A549 (cell line): ENCODE results near the gene HOXB3. TPM values are rescaled to one million over a fixed set of nuclear protein-coding genes. Genes with fewer than 3 reads are reported as not detected.
A peak's percentile ranks its signal among the peaks of the same experiment; 100 is the strongest.

Source experiments
- ATAC-seq, 2 experiments: fragments of 200-7000 bp in 1 of 2; fragments of >200 bp in 1 of 2; cut with Nextera tagmentation in 1 of 2; cut with Tn5 transposase in 1 of 2; 3 replicates each; pipeline versions ENCODE4 v1.8.0 to v1.9.1; 2018 to 2020; ENCODE audit warnings: mild to moderate bottlenecking in 1 of 2, moderate library complexity in 1 of 2
- CTCF ChIA-PET: fragments of 300-600 bp; sonication (Branson Sonifier 250); formaldehyde crosslinking; extraction: SDS; loops from one replicate; lab custom pipeline; 2021; ENCODE audit warnings: antibody characterized with exemption, inconsistent platforms; lab: Yijun Ruan, JAX
- POLR2A ChIA-PET: fragments of 350-600 bp; formaldehyde crosslinking; extraction: SDS; loops from one replicate; lab custom pipeline; 2021; ENCODE audit warnings: antibody characterized with exemption, inconsistent platforms; lab: Yijun Ruan, JAX
- DNase-seq, 2 experiments: peaks; one replicate each; pipeline versions ENCODE4 v3.0.0 to v3.0.0-alpha.2; 2011 to 2016; ENCODE audit warnings: low read depth in 1 of 2, low spot score in 1 of 2
- FAIRE-seq: peaks from 2 replicates; lab custom pipeline; 2011; peaks lifted over from hg19 to GRCh38; lab: Jason Lieb, UNC
- H3K27ac ChIP-seq, 2 experiments: fragments of >200 bp; sonication (Bioruptor Twin); formaldehyde crosslinking; 3 replicates each; pipeline ENCODE4 v1.5.1; 2016 to 2017
- H3K4me1 ChIP-seq: fragments of >200 bp; sonication (Bioruptor Twin); formaldehyde crosslinking; 3 replicates; pipeline ENCODE4 v1.6.1; 2016
- H3K4me2 ChIP-seq: fragments of >200 bp; sonication (Bioruptor Twin); formaldehyde crosslinking; 3 replicates; pipeline ENCODE4 v1.6.1; 2016
- H3K4me3 ChIP-seq: fragments of >200 bp; sonication (Bioruptor Twin); formaldehyde crosslinking; 3 replicates; pipeline ENCODE4 v1.5.1; 2016
- H3K9me3 ChIP-seq: fragments of >200 bp; sonication (Bioruptor Twin); formaldehyde crosslinking; 3 replicates; pipeline ENCODE4 v1.6.1; 2016
- CBX8 ChIP-seq: fragments of 200-600 bp; sonication (generic); IDR thresholded peaks from 2 replicates; pipeline ENCODE4 v1.6.1; 2016
- CHD4 ChIP-seq: fragments of 200-600 bp; sonication (generic); IDR thresholded peaks from 2 replicates; pipeline ENCODE4 v1.6.1; 2016; ENCODE audit warnings: antibody characterized with exemption, mild to moderate bottlenecking, borderline replicate concordance
- CTCF ChIP-seq: fragments of >200 bp; sonication (Bioruptor Twin); formaldehyde crosslinking; IDR thresholded peaks from 3 replicates; pipeline ENCODE4 v1.5.1; 2016
- ESRRA ChIP-seq: fragments of 150-350 bp; IDR thresholded peaks from 2 replicates; pipeline ENCODE4 v1.6.1; 2014; ENCODE audit warnings: mild to moderate bottlenecking, low read length, borderline replicate concordance
- FOSB ChIP-seq: fragments of 250-450 bp; sonication (Bioruptor Pico); IDR thresholded peaks from 2 replicates; pipeline ENCODE4 v1.5.0; 2020; ENCODE audit warnings: mild to moderate bottlenecking, moderate library complexity
- FOSL2 ChIP-seq, 2 experiments: fragments of 450-650 bp in 1 of 2; fragments of >200 bp in 1 of 2; sonication (Bioruptor Twin) in 1 of 2; formaldehyde crosslinking; IDR thresholded peaks; 2 replicates each; pipeline versions ENCODE4 v1.5.0 to v1.6.1; 2016 to 2020; ENCODE audit warnings: mild to moderate bottlenecking in 1 of 2, moderate library complexity in 1 of 2
- HMGXB4 ChIP-seq: fragments of 250-450 bp; sonication (Bioruptor Pico); IDR thresholded peaks from 2 replicates; pipeline ENCODE4 v1.5.0; 2021; ENCODE audit warnings: mild to moderate bottlenecking, moderate library complexity, borderline replicate concordance
- HOXB13 ChIP-seq: fragments of 250-450 bp; sonication (Bioruptor Pico); IDR thresholded peaks from 2 replicates; pipeline ENCODE4 v1.5.0; 2020; ENCODE audit warnings: low read depth, mild to moderate bottlenecking, moderate library complexity
- HOXB5 ChIP-seq: fragments of 250-450 bp; sonication (Bioruptor Pico); IDR thresholded peaks from 2 replicates; pipeline ENCODE4 v1.5.0; 2020; ENCODE audit warnings: mild to moderate bottlenecking, moderate library complexity
- JUNB ChIP-seq: fragments of >200 bp; sonication (Bioruptor Twin); formaldehyde crosslinking; IDR thresholded peaks from 2 replicates; pipeline ENCODE4 v1.6.1; 2016
- MAFK ChIP-seq: fragments of 450-650 bp; IDR thresholded peaks from 2 replicates; pipeline ENCODE4 v1.6.1; 2014; ENCODE audit not compliant: partially characterized antibody
- NFE2L2 ChIP-seq: fragments of 150-350 bp; conservative IDR thresholded peaks from 2 replicates; pipeline ENCODE4 v1.6.1; 2014; ENCODE audit warnings: low read length
- NPAS2 ChIP-seq: fragments of 250-450 bp; sonication (Bioruptor Pico); IDR thresholded peaks from 2 replicates; pipeline ENCODE4 v1.8.0; 2022; ENCODE audit warnings: mild to moderate bottlenecking, moderate library complexity, borderline replicate concordance
- NR3C1 ChIP-seq: fragments of >200 bp; sonication (Bioruptor Twin); formaldehyde crosslinking; IDR thresholded peaks from 3 replicates; pipeline ENCODE4 v1.6.1; 2017
- POLR2AphosphoS2 ChIP-seq: conservative IDR thresholded peaks from 2 replicates; pipeline ENCODE4 v1.6.1; 2012; ENCODE audit warnings: low read length, improper control_type of control experiment, inconsistent platforms
- RAD21 ChIP-seq, 2 experiments: fragments of >200 bp in 1 of 2; sonication (Bioruptor Twin) in 1 of 2; formaldehyde crosslinking in 1 of 2; IDR thresholded peaks in 1 of 2; conservative IDR thresholded peaks in 1 of 2; 2 replicates in 1 of 2; 3 replicates in 1 of 2; pipeline ENCODE4 v1.6.1; 2012 to 2018; ENCODE audit warnings: inconsistent platforms in 1 of 2
- RCOR1 ChIP-seq: fragments of 150-350 bp; IDR thresholded peaks from 2 replicates; pipeline ENCODE4 v1.6.1; 2014; ENCODE audit warnings: antibody characterized with exemption, low read length, low read depth
- RFX5 ChIP-seq: fragments of 450-650 bp; IDR thresholded peaks from 2 replicates; pipeline ENCODE4 v1.7.1; 2014; ENCODE audit warnings: antibody characterized with exemption, mild to moderate bottlenecking, moderate library complexity
- TP53 ChIP-seq: fragments of 250-450 bp; sonication (Bioruptor Pico); IDR thresholded peaks from 2 replicates; pipeline ENCODE4 v1.5.0; 2021; ENCODE audit warnings: mild to moderate bottlenecking, moderate library complexity
- USF2 ChIP-seq: fragments of 450-650 bp; IDR thresholded peaks from 2 replicates; pipeline ENCODE4 v1.6.1; 2014; ENCODE audit warnings: antibody characterized with exemption
- ZSCAN20 ChIP-seq: fragments of 250-450 bp; sonication (Bioruptor Pico); IDR thresholded peaks from 2 replicates; pipeline ENCODE4 v1.8.0; 2022; ENCODE audit warnings: mild to moderate bottlenecking, moderate library complexity
- WGBS: methylation state at CpG from one replicate; pipeline ENCODE4 v1.1.6; 2017; ENCODE audit errors: missing lambda C conversion rate; 5-methylcytosine and 5-hydroxymethylcytosine counted together
- polyA plus RNA-seq, 4 experiments: library from polyadenylated mRNA; depleted of rRNA in 3 of 4; stranded (reverse); fragments of >200 nt; fragmentation: RNase III in 1 of 4; extraction: RNeasy Plus Mini Kit Qiagen cat#74134 plus additional on column Dnase treatment in 1 of 4; gene quantifications; 2 replicates in 3 of 4; 3 replicates in 1 of 4; pipeline ENCODE4 v1.2.3, GENCODE V29; 2011 to 2017
- TF ChIP-seq, protein P1 (sequence below): fragments of >200 bp; sonication (Bioruptor Twin); formaldehyde crosslinking; IDR thresholded peaks from 2 replicates; pipeline ENCODE4 v1.6.1; 2016
- TF ChIP-seq, protein P2 (sequence below): IDR thresholded peaks from 2 replicates; pipeline ENCODE4 v1.6.1; 2012

Gene HOXB3
- polyA plus RNA-seq, 2 of the 4 experiments (the other 2 are of a cell fraction): 8.6 to 17.0 TPM

DNA sequence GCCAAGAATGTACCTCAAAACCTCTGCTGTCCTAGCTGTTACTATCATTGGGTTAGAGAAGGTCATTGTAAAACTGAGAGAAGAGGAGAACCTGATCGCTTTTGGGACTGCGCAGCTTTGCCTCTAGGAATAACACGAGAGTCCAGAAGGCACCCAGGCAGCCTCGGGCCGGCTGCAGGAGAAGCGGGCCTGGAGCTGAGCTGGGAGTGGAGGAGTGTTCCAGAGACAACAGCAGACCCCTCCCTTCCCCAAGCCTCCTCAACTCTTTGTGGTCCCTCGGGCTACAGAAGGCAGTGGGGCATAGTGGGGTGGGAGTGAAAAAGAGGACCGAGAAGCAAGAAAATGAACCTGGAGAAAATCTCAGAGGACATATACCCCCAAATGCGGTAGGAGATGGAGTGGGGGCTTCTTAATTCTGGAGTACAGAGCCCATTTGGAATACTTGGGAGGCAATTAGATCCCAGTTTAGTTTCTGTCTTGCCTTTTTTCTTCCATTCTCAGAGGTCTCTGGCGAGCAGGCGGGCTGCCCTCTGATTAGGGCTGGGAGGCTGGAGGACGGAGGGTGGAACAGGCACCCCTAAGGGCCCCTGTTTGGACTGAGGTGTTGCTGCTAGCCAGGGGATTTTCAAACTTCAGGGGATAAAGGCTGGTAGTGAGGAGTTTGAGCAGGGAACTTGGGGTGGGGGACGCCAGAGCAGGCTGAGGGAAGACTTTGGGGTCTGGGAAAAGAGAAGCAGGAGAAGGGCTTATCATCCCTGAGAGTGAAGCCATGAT is 31.8 kb downstream of the HOXB3 start:
- ATAC-seq: no peak
- Histone ChIP-seq H3K9me3 (no peaks in the 10 kb centered on the region), H3K4me3 (no peak overlapping the region), H3K4me2 (no peak overlapping the region), H3K4me1 (peaks cover 31% of the 10 kb centered on the region), H3K27ac (peak overlapping the region in 1 of 2 experiments; percentile 13; a peak in 2 of 6 replicates)
- ChIA-PET POLR2A (no interaction called here), CTCF (interaction anchor here (1.0 to 1.5 kb wide), 3 partner anchors 66 to 299 kb away, joined by 3 to 7 read pairs (median 3); no protein-coding TSS in a partner anchor)
- no peak for DNase-seq
- FAIRE-seq: no peak
- TF ChIP-seq HMGXB4 (CRISPR knock-in tag): no peak
- no peak for TF ChIP-seq TP53 (CRISPR knock-in tag)
- TF ChIP-seq USF2: no peak
- TF ChIP-seq CBX8: no peak
- no peak for TF ChIP-seq NFE2L2
- no peak for TF ChIP-seq RAD21 (conservative IDR thresholded peaks at IDR 0.05 in 1 of 2, IDR thresholded peaks at IDR 0.05 in 1 of 2)
- no peak for TF ChIP-seq JUNB
- TF ChIP-seq, all 56 proteins: peak for 0
- 91% methylated on average over 13 of the region's 13 CpGs for WGBS

DNA sequence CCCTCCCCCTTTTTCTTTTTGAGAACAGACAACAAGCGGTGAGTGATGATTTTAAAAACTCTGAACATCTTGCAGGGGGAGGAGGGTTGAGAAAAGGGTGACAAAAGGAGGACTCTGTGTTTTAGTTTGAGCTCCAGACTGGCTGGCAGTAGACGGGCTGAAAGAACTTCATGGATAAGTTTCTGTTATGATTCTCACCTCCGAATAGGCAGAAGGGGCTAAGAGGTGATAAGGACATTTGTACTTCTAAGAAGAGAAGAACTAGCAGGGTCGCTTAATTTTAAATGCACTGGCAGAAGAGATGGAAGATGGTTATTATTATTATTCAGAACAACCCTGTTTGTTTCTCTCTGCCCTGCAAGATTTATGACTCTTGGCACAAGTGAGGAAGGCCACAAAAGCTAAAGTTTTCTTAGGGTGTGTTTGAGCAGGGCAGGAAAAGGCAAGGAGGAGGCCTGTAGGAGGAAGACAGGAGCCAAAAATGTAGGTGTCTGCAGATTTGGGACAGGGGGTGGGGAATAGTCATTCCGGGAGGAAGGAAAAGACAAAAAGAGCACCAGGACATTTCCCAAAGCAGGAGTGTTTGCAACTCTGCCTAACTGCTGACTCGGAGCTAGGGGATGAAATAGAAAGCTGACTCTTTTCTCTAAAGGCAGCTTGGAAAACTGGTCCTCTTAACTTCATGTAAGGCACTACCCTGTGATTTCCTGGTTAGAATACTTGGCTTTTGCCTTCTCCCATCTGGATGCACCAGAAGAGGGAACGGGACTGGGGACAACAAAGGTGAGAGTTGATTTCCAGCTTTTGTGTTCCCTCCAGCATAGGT is 33.3 kb downstream of the HOXB3 start:
- Histone ChIP-seq H3K4me3 (no peak overlapping the region), H3K9me3 (no peaks in the 10 kb centered on the region), H3K4me2 (peak overlapping the region; percentile 89), H3K4me1 (peaks cover 37% of the 10 kb centered on the region), H3K27ac (peak overlapping the region; percentile 97)
- no peak for DNase-seq
- no peak for TF ChIP-seq RFX5
- no peak for TF ChIP-seq ZSCAN20 (CRISPR knock-in tag)
- no peak for TF ChIP-seq USF2
- TF ChIP-seq POLR2AphosphoS2: no peak
- no peak for TF ChIP-seq CTCF
- TF ChIP-seq FOSB (CRISPR knock-in tag): no peak
- TF ChIP-seq HOXB5 (CRISPR knock-in tag): no peak
- no peak for TF ChIP-seq NPAS2
- no peak for TF ChIP-seq MAFK
- TF ChIP-seq RCOR1: no peak
- no peak for TF ChIP-seq FOSL2 (IDR thresholded peaks at IDR 0.05)
- TF ChIP-seq FOSL2 (CRISPR knock-in tag; IDR thresholded peaks at IDR 0.05): no peak
- TF ChIP-seq HOXB13 (CRISPR knock-in tag): no peak
- TF ChIP-seq, protein P1, sequence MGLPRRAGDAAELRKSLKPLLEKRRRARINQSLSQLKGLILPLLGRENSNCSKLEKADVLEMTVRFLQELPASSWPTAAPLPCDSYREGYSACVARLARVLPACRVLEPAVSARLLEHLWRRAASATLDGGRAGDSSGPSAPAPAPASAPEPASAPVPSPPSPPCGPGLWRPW: no peak
- TF ChIP-seq NR3C1: no peak
- no peak for TF ChIP-seq ESRRA
- no peak for TF ChIP-seq CHD4
- TF ChIP-seq, protein P2, sequence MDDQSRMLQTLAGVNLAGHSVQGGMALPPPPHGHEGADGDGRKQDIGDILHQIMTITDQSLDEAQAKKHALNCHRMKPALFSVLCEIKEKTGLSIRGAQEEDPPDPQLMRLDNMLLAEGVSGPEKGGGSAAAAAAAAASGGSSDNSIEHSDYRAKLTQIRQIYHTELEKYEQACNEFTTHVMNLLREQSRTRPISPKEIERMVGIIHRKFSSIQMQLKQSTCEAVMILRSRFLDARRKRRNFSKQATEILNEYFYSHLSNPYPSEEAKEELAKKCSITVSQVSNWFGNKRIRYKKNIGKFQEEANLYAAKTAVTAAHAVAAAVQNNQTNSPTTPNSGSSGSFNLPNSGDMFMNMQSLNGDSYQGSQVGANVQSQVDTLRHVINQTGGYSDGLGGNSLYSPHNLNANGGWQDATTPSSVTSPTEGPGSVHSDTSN: no peak
- WGBS: 56% methylated on average over 7 of the region's 7 CpGs
- no peak for ATAC-seq
- no peak for FAIRE-seq
- ChIA-PET POLR2A (interaction anchor here (0.7 to 1.9 kb wide), 2 partner anchors 69 to 455 kb away, joined by 3 to 5 read pairs; partner anchors contain the start of gene HOXB9), CTCF (interaction anchor here (0.7 to 3.0 kb wide), 13 partner anchors 16 to 341 kb away, joined by 3 to 11 read pairs (median 3); partner anchors contain the start of gene HOXB5)
